EH (cell line): Measurements from ENCODE around the gene LHX3.
"Not testable (repeated sequence)": the region's sequence is repeated elsewhere in the genome, so short reads cannot be mapped to it uniquely, and the experiment has no call there.

Source experiments
- DNase-seq: peaks from one replicate; pipeline ENCODE4 v3.0.0-alpha.2; 2015; ENCODE audit warnings: low read depth

LHX3 gene

GRCh38 chr9:136241542-136241941 lies 36.6 kb upstream of the LHX3 start:
- no peak for DNase-seq

- no peak for DNase-seq
Measured at GRCh38 chr9:136240941-136241340, 36.0 kb upstream of the LHX3 start.

GRCh38 chr9:136239983-136240330 lies 35.0 kb upstream of the LHX3 start:
- no peak for DNase-seq

- DNase-seq, result no peak
Measured at GRCh38 chr9:136239135-136239982, 34.4 kb upstream of the LHX3 start.

- DNase-seq, result no peak
Measured at GRCh38 chr9:136238342-136238732, 33.4 kb upstream of the LHX3 start.

GRCh38 chr9:136237486-136238341 lies 32.8 kb upstream of the LHX3 start:
- no peak for DNase-seq

- DNase-seq, result not testable (repeated sequence)
Measured at GRCh38 chr9:136236471-136237410, 31.8 kb upstream of the LHX3 start.

- DNase-seq, result no peak
Measured at GRCh38 chr9:136235709-136236455, 31.0 kb upstream of the LHX3 start.

GRCh38 chr9:136235171-136235570 lies 30.2 kb upstream of the LHX3 start:
- no peak for DNase-seq

GRCh38 chr9:136234597-136234996 lies 29.7 kb upstream of the LHX3 start:
- DNase-seq, result no peak

GRCh38 chr9:136233868-136234267 lies 28.9 kb upstream of the LHX3 start:
- no peak for DNase-seq

GRCh38 chr9:136233411-136233810 lies 28.5 kb upstream of the LHX3 start:
- DNase-seq, result no peak

GRCh38 chr9:136232969-136233368 lies 28.0 kb upstream of the LHX3 start:
- DNase-seq, result no peak

- no peak for DNase-seq
Measured at GRCh38 chr9:136231478-136232297, 26.8 kb upstream of the LHX3 start.

- no peak for DNase-seq
Measured at GRCh38 chr9:136230773-136231172, 25.8 kb upstream of the LHX3 start.

GRCh38 chr9:136230365-136230764 lies 25.4 kb upstream of the LHX3 start:
- no peak for DNase-seq

- peak; percentile 33 for DNase-seq
Measured at GRCh38 chr9:136229096-136230065, 24.5 kb upstream of the LHX3 start.

- DNase-seq, result peak; percentile 83
Measured at GRCh38 chr9:136228107-136228875, 23.4 kb upstream of the LHX3 start.
